ENCODE results near the gene DTD1. TPM values are rescaled to one million over a fixed set of nuclear protein-coding genes. Genes with fewer than 3 reads are reported as not detected.

Gene DTD1, protein sequence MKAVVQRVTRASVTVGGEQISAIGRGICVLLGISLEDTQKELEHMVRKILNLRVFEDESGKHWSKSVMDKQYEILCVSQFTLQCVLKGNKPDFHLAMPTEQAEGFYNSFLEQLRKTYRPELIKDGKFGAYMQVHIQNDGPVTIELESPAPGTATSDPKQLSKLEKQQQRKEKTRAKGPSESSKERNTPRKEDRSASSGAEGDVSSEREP
- 12.2 TPM for total RNA-seq

DNA sequence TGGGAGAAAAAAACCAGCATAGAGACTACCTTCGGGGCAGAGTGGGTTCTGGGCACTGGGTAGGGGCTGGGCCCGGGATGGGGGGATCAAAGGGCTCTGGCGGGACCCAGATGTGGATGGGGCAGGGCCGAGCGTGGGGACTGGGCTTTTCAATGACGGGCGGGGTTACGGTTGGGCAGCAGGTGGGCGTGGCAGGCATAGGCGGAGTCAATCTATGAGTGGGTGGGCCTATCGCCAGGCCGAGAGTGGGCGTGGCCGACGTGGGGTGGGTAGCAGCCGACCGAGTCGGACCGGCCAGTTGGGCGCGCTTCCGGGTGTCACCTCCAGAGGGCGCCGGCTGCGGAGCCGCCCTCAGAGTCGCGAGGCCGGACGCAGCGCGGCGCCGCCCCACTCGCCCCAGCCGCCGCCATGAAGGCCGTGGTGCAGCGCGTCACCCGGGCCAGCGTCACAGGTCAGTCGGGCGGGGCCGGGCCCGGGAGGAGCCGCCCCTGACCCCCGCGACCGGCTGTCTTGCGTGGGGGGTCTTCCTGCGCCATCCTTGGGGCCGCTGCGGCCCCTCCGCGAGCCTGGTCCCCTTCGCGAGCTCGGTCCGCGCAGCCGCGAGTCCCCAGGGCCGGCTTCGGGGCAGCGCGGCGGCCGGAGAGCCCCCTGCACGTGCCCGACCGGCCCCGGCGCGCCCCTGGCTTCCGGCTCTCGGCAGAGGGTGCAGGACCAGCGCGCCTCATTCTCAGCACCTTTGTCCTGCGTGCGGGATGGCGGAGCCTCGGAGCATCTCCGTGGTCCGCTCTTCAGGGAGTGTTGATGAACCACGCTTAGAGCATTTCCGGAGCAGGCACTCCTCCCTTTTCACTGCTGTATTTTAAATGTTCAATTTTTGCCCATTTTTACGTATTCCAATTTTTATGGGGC lies at the start of gene DTD1:
Gene DTD1 (plus strand): TSS at position 390 of the 909 bp plus-strand sequence. CDS start 19 bp downstream, at position 409.
- DNase-seq (ENCODE audit: low spot score): peak; percentile 90

- no peak for DNase-seq (ENCODE audit: low spot score)
Measured at GRCh38 chr20:18541741-18542140, 46.1 kb upstream of the DTD1 start.

DNA sequence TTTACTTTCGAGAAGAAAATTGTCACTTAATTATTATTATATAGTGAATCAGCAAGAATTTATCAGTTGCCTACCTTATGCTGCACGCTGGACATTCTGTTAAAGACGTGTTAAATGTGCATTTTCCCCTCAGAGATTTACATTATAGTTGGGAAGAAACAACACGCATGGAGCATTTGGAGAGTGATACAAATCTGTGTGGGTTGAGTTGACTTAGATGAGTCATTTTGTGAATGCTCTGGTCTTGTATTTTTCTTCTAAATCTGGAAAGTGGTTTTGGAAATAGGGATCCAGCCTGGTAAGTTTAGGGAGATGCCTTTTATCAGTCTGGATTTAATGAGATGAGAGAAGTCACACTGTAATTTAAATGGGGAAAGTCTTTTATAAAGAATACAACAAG lies 44.6 kb upstream of the DTD1 start:
- no peak for DNase-seq (ENCODE audit: low spot score)

GRCh38 chr20:18543932-18544331 lies 43.9 kb upstream of the DTD1 start:
- DNase-seq (ENCODE audit: low spot score): peak; percentile 88

- DNase-seq (ENCODE audit: low spot score): no peak
Measured at GRCh38 chr20:18545566-18545965, 42.3 kb upstream of the DTD1 start.

- DNase-seq (ENCODE audit: low spot score): no peak
Measured at GRCh38 chr20:18548465-18548864, 39.4 kb upstream of the DTD1 start.

- no peak for DNase-seq (ENCODE audit: low spot score)
Measured at GRCh38 chr20:18553746-18554145, 34.1 kb upstream of the DTD1 start.

DNA sequence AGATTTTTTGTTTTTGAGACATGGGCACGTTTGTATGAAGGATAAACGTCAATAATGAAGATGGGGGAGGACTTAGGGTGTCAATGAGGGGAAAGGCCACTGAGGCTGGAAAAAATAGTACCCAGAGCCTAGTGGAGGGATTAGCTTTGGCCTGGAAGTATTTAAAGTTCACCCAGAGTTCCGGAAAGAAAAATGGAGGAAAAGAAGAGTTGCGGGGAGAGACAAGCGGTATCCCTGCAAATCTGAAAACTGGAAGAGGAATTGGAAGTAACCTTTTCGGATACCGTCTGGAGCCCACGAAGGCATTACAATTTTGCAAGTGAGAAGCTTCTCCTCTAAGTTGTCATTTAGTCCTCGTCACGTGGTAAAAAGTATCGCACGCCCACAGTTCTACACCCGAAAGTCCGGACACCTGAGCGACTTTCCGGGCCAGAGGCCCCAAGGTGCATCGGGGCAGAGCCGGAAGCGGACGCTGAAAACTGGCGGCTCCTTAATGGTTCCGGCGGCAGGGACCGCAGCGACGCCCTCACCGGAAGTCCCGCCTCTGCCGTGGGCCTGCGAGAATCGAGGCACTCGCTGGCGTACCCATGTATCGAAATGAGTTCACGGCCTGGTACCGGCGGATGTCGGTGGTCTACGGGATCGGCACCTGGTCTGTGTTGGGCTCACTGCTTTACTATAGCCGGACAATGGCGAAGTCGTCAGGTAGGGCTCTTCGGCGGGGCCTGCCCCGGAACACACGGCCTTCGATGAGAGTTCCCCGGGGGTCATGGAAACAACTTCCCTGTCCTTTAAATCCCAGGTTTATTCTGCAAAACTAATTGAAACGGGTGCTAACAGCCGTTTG lies 20.7 kb upstream of the DTD1 start, which contains the start of gene SMIM26:
Gene SMIM26 (plus strand): TSS at position 541 of the 847 bp plus-strand sequence. CDS start 47 bp downstream, at position 588.
- peak; percentile 94 for DNase-seq (ENCODE audit: low spot score)

DNA sequence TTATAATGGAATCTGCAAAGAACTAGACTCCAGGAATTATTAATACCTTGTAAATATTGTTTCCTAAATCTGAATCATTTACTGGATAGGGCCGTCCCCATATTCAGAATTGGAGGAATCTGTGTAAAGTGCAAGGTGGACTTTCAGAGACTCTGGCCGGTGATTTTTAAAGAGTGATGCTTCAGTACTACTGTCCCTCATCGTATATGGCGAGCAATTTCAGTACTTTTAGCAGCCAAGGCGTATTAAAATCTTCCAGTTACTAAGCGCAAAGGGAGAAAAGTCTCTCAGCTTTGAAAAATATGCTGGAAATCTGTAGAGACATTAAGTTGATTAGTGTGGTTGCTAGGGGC lies 20.1 kb upstream of the DTD1 start:
- DNase-seq (ENCODE audit: low spot score): no peak

- no peak for DNase-seq (ENCODE audit: low spot score)
Measured at GRCh38 chr20:18571009-18571408, 16.8 kb upstream of the DTD1 start.

GRCh38 chr20:18571578-18571977 lies 16.3 kb upstream of the DTD1 start:
- no peak for DNase-seq (ENCODE audit: low spot score)

DNA sequence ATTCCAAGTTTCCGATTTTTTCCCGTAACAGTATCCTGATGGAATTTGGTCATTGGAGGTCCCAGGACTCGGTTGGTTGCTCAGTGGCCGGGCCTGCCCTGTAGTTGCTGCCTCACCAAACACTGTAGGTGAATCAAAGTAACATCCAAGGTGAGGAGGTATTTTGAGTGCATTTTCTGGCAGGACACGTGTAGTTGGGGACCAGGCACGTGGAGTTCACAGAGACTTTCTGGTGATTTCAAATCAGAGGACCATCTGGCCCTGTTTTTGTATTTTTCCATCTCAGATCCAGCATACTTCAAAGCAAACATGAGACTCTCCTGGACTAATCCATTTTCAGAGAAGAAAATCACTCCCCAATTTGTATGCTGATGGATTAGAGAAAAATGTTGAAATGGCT lies 9.9 kb upstream of the DTD1 start:
- no peak for DNase-seq (ENCODE audit: low spot score)

DNA sequence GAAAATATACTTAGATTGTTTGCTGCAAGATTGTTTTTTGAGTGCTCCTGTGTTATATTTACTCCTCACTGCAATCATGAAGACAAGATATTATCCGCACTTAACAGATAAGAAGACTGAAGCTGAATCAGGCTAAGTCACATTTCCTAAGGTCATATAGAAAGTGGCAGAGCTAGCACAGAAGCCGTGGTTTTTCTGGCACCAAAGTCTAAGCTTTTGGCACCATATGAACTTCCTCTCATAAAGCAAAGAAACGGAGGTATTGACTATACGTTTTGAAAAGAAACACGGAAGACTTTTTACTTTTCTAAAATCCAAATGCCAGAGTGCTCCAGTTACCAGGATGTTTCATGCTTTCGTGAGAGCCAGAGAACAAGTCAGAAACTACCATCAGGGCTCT lies 9.3 kb upstream of the DTD1 start:
- no peak for DNase-seq (ENCODE audit: low spot score)

GRCh38 chr20:18580012-18580411 lies 7.8 kb upstream of the DTD1 start:
- DNase-seq (ENCODE audit: low spot score): no peak

GRCh38 chr20:18585134-18585533 lies 2.7 kb upstream of the DTD1 start:
- DNase-seq (ENCODE audit: low spot score): no peak

DNA sequence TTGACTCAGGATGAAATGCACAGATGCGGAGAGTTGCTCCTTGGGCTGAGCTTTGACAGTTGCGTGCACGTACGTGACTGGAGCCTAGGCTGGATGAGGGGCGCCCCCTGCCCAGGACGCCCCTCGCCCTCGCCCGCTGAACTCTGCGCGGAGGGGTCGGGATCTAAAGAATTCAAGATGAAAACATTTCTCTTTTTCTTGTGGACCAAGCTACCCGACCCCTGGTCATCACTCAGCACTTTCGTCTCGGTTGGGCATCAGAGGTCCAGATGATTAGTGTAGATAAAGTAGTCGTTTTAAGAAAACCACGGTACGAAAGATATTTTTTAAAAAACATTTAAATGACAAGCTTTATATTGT lies 700 bp downstream of the DTD1 start:
- DNase-seq (ENCODE audit: low spot score): no peak

DNA sequence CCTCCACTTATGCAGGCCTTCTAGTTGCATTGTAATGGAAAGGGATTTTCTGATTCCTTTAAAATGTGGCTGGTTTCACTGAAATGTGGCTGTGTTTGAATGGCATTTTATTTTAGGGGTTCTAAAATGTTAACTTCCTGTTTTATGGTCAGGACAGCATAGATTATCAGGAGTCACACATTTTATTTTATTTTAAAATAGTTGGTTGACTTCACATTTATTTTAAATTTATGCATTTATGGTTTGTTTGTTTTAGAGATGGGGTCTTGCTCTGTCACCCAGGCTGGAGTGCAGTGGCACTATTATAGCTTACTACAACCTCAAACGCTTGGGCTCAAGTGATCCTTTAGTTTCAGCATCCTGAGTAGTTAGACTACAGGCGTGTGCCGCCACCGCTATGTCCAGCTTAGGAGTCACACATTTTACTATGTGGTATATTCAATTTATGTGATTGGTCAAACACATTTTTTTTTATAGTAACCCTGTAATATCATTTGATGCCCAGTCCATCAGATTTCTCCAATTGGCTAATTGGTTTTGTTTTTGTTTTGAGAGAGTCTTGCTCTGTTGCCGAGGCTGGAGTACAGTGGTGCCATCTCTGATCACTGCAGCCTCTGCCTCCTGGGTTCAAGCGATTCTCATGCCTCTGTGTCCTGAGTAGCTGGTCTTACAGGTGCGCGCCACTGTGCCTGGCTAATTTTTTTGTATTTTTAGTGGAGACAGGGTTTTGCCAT lies 2.3 kb downstream of the DTD1 start:
- DNase-seq (ENCODE audit: low spot score): no peak

GRCh38 chr20:18596270-18596669 lies 8.4 kb downstream of the DTD1 start:
- DNase-seq (ENCODE audit: low spot score): no peak

GRCh38 chr20:18609741-18610140 lies 21.9 kb downstream of the DTD1 start:
- no peak for DNase-seq (ENCODE audit: low spot score)

- no peak for DNase-seq (ENCODE audit: low spot score)
Measured at GRCh38 chr20:18611492-18611891, 23.6 kb downstream of the DTD1 start.

DNA sequence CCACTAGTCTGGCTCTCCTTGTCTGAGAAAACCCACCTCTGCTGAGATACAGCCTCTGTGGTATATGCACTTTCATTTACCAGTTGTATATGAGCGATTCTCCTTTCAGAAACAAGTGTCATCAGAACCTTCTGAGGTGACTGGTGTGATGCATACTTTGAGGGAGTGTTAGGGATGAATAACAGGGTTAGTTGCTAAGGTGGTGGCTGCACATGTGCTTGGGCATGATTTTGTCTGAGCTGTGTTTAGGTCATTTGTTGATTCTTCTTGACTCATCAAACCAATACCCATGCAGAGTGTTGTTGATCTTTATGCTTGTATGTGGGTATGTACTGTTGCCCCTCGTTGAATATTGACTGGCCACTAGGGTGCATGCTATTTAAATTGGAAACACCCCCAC lies 25.7 kb downstream of the DTD1 start:
- no peak for DNase-seq (ENCODE audit: low spot score)

DNA sequence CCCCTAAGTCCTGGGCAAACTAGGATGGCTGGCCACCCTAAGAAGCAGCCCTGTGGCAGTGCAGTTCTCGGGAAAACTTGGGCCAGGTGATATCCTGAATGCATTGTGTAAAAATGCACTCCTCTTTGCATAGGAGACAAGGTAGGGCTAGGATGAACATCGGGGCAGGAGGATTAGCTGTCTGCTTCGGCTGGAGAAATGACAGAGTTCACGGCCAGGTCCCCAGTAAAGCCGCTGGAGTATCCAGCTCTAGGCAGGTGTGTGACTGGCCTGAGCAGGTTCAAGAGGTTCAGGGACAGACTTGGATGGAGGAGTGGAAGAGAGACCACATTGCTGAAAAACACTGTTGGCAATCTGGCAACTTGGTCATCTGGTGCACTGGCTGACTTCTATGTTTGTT lies 26.4 kb downstream of the DTD1 start:
- no peak for DNase-seq (ENCODE audit: low spot score)

All from mucosa of gallbladder (tissue), 1 donor.